HEK293 (cell line): ENCODE results near the gene PTGES3L.

Experiments
- GFI1B ChIP-seq: fragments of 450-650 bp; formaldehyde crosslinking; IDR thresholded peaks from 2 replicates; pipeline ENCODE4 v1.5.1; 2016; ENCODE audit warnings: missing biosample characterization, missing genetic modification characterization
- HOXA7 ChIP-seq: sonication (generic); formaldehyde crosslinking; IDR thresholded peaks from 2 replicates; pipeline ENCODE4 v1.8.1; 2022; ENCODE audit warnings: missing genetic modification reagents, borderline replicate concordance
- KLF16 ChIP-seq: fragments of 450-650 bp; formaldehyde crosslinking; IDR thresholded peaks from 2 replicates; pipeline ENCODE4 v1.5.1; 2017; ENCODE audit warnings: missing biosample characterization, missing genetic modification characterization
- MZF1 ChIP-seq: fragments of 450-650 bp; formaldehyde crosslinking; IDR thresholded peaks from 2 replicates; pipeline ENCODE4 v1.5.1; 2017; ENCODE audit warnings: missing biosample characterization, missing genetic modification characterization, borderline replicate concordance
- TCF7L2 ChIP-seq: IDR thresholded peaks from 2 replicates; pipeline ENCODE4 v1.6.1; 2011; ENCODE audit warnings: low read depth, mild to moderate bottlenecking, inconsistent platforms, low read length, moderate library complexity, borderline replicate concordance
- TRIM28 ChIP-seq: IDR thresholded peaks from 2 replicates; pipeline ENCODE4 v1.6.1; 2011; ENCODE audit warnings: low read length, control low read depth, borderline replicate concordance
- ZBTB1 ChIP-seq: fragments of 450-650 bp; formaldehyde crosslinking; IDR thresholded peaks from 2 replicates; pipeline ENCODE4 v1.5.1; 2016; ENCODE audit warnings: missing biosample characterization, missing genetic modification characterization
- ZFP69B ChIP-seq: fragments of 450-650 bp; formaldehyde crosslinking; IDR thresholded peaks from 2 replicates; pipeline ENCODE4 v1.5.1; 2016; ENCODE audit warnings: missing biosample characterization, missing genetic modification characterization
- ZNF175 ChIP-seq: fragments of 450-650 bp; formaldehyde crosslinking; IDR thresholded peaks from 2 replicates; pipeline ENCODE4 v1.5.1; 2016; ENCODE audit warnings: missing biosample characterization, missing genetic modification characterization
- ZNF214 ChIP-seq: fragments of 450-650 bp; formaldehyde crosslinking; IDR thresholded peaks from 2 replicates; pipeline ENCODE4 v1.5.1; 2017; ENCODE audit warnings: missing biosample characterization, mild to moderate bottlenecking, missing genetic modification characterization, borderline replicate concordance
- ZNF335 ChIP-seq: fragments of 450-650 bp; formaldehyde crosslinking; conservative IDR thresholded peaks from 2 replicates; pipeline ENCODE4 v1.5.1; 2016; ENCODE audit warnings: missing biosample characterization, missing genetic modification characterization
- ZNF548 ChIP-seq: fragments of 450-650 bp; formaldehyde crosslinking; IDR thresholded peaks from 2 replicates; pipeline ENCODE4 v1.5.1; 2016; ENCODE audit warnings: missing biosample characterization, missing genetic modification characterization
- ZNF561 ChIP-seq: fragments of 450-650 bp; IDR thresholded peaks from 2 replicates; pipeline ENCODE4 v1.5.1; 2018; ENCODE audit warnings: missing biosample characterization, missing genetic modification characterization, borderline replicate concordance
- ZNF629 ChIP-seq: fragments of 450-650 bp; formaldehyde crosslinking; IDR thresholded peaks from 2 replicates; pipeline ENCODE4 v1.5.1; 2017; ENCODE audit warnings: missing biosample characterization, missing genetic modification characterization
- ZNF660 ChIP-seq: fragments of 450-650 bp; IDR thresholded peaks from 2 replicates; pipeline ENCODE4 v1.5.1; 2018; ENCODE audit warnings: missing biosample characterization, mild to moderate bottlenecking, missing genetic modification characterization
- ZNF785 ChIP-seq: fragments of 450-650 bp; formaldehyde crosslinking; IDR thresholded peaks from 2 replicates; pipeline ENCODE4 v1.5.1; 2016; ENCODE audit warnings: missing biosample characterization, missing genetic modification characterization
- ZNF837 ChIP-seq: fragments of 450-650 bp; formaldehyde crosslinking; IDR thresholded peaks from 2 replicates; pipeline ENCODE4 v1.5.1; 2016; ENCODE audit warnings: missing biosample characterization, missing genetic modification characterization
- TF ChIP-seq, protein P1 (sequence below): fragments of 450-650 bp; formaldehyde crosslinking; IDR thresholded peaks from 2 replicates; pipeline ENCODE4 v1.5.1; 2017; ENCODE audit warnings: missing biosample characterization, missing genetic modification characterization
- TF ChIP-seq, protein P2 (sequence below): fragments of 450-650 bp; formaldehyde crosslinking; IDR thresholded peaks from 2 replicates; pipeline ENCODE4 v1.5.1; 2016; ENCODE audit warnings: missing biosample characterization, missing genetic modification characterization, borderline replicate concordance
- TF ChIP-seq, protein P3 (sequence below): fragments of 450-650 bp; formaldehyde crosslinking; IDR thresholded peaks from 2 replicates; pipeline ENCODE4 v1.5.1; 2017; ENCODE audit warnings: missing biosample characterization, missing genetic modification characterization
- TF ChIP-seq, protein P4 (sequence below): fragments of 450-650 bp; IDR thresholded peaks from 2 replicates; pipeline ENCODE4 v1.5.1; 2018; ENCODE audit warnings: missing biosample characterization, missing genetic modification characterization
- TF ChIP-seq, protein P5 (sequence below): fragments of 450-650 bp; formaldehyde crosslinking; IDR thresholded peaks from 2 replicates; pipeline ENCODE4 v1.5.1; 2016; ENCODE audit warnings: missing biosample characterization, missing genetic modification characterization
- TF ChIP-seq, protein P6 (sequence below): fragments of 450-650 bp; formaldehyde crosslinking; IDR thresholded peaks from 2 replicates; pipeline ENCODE4 v1.5.1; 2016; ENCODE audit warnings: missing biosample characterization, missing genetic modification characterization

Gene PTGES3L

DNA sequence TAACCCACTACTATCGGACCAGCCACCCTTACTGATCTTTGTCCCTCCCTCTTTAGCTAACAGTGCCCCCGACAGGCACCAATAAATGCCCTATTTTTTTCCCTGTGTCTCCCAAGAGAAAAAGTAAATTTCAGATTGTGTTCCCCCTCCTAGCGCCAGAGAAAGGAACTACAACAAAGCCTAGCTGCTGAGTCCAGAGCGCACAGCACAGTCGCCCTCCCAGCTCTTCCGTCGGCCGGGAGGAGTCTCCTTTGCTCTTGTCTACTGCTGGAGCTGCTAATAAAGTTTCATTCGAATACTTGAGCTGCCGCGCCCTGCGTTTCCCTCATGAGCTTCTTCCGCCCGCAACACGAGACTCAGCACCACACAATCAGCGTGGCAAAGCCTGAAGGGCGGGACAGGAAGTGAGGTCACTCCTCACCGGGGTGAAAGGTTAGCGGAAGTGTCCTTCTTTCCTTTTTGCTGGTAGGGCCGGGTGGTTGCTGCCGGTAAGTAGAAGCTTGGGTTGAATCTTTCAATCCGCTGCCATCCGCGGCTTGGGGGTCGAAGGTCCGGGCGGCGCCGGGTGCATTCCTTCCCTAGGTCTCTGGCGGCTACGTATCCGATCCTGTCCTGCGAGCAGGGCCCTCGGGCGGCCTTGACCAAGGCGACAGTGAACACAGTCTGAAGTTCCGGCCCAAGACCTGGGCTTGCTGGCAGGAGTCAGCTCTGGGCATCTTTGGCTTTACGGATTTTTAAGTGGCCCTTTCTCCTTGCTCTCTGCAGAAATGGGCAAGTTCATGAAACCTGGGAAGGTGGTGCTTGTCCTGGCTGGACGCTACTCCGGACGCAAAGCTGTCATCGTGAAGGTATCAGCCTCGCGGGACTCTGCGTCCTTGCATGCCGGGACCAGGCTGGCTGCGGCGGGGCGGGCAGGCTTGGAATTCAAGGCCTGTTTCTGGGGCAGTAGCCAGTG lies 18.4 kb upstream of the PTGES3L start, which contains the start of gene RPL27 (continued):
- TF ChIP-seq, protein P1, sequence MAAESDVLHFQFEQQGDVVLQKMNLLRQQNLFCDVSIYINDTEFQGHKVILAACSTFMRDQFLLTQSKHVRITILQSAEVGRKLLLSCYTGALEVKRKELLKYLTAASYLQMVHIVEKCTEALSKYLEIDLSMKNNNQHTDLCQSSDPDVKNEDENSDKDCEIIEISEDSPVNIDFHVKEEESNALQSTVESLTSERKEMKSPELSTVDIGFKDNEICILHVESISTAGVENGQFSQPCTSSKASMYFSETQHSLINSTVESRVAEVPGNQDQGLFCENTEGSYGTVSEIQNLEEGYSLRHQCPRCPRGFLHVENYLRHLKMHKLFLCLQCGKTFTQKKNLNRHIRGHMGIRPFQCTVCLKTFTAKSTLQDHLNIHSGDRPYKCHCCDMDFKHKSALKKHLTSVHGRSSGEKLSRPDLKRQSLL = peak; percentile 98
- TF ChIP-seq, protein P2, sequence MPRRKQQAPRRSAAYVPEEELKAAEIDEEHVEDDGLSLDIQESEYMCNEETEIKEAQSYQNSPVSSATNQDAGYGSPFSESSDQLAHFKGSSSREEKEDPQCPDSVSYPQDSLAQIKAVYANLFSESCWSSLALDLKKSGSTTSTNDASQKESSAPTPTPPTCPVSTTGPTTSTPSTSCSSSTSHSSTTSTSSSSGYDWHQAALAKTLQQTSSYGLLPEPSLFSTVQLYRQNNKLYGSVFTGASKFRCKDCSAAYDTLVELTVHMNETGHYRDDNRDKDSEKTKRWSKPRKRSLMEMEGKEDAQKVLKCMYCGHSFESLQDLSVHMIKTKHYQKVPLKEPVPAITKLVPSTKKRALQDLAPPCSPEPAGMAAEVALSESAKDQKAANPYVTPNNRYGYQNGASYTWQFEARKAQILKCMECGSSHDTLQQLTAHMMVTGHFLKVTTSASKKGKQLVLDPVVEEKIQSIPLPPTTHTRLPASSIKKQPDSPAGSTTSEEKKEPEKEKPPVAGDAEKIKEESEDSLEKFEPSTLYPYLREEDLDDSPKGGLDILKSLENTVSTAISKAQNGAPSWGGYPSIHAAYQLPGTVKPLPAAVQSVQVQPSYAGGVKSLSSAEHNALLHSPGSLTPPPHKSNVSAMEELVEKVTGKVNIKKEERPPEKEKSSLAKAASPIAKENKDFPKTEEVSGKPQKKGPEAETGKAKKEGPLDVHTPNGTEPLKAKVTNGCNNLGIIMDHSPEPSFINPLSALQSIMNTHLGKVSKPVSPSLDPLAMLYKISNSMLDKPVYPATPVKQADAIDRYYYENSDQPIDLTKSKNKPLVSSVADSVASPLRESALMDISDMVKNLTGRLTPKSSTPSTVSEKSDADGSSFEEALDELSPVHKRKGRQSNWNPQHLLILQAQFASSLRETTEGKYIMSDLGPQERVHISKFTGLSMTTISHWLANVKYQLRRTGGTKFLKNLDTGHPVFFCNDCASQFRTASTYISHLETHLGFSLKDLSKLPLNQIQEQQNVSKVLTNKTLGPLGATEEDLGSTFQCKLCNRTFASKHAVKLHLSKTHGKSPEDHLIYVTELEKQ = peak; percentile 87
- TF ChIP-seq ZNF660 (tag by site-specific recombination) (peak; percentile 99), ZNF837 (tag by site-specific recombination) (no peak), TCF7L2 (no peak; the same call in 1 of the 2 replicates), ZNF785 (tag by site-specific recombination) (no peak), MZF1 (tag by site-specific recombination) (no peak), TRIM28 (peak; percentile 97), ZFP69B (peak; percentile 92), ZNF561 (tag by site-specific recombination) (peak; percentile 100), HOXA7 (no peak), ZNF214 (tag by site-specific recombination) (no peak), KLF16 (tag by site-specific recombination) (peak; percentile 99), ZNF335 (tag by site-specific recombination) (peak; percentile 68), ZNF175 (tag by site-specific recombination) (no peak), ZNF629 (tag by site-specific recombination) (peak; percentile 98), ZBTB1 (no peak), GFI1B (tag by site-specific recombination) (no peak; the same call in 1 of the 2 replicates), ZNF548 (tag by site-specific recombination) (no peak)
- TF ChIP-seq, protein P3, sequence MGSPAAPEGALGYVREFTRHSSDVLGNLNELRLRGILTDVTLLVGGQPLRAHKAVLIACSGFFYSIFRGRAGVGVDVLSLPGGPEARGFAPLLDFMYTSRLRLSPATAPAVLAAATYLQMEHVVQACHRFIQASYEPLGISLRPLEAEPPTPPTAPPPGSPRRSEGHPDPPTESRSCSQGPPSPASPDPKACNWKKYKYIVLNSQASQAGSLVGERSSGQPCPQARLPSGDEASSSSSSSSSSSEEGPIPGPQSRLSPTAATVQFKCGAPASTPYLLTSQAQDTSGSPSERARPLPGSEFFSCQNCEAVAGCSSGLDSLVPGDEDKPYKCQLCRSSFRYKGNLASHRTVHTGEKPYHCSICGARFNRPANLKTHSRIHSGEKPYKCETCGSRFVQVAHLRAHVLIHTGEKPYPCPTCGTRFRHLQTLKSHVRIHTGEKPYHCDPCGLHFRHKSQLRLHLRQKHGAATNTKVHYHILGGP (tag by site-specific recombination) = no peak
- TF ChIP-seq, protein P4, sequence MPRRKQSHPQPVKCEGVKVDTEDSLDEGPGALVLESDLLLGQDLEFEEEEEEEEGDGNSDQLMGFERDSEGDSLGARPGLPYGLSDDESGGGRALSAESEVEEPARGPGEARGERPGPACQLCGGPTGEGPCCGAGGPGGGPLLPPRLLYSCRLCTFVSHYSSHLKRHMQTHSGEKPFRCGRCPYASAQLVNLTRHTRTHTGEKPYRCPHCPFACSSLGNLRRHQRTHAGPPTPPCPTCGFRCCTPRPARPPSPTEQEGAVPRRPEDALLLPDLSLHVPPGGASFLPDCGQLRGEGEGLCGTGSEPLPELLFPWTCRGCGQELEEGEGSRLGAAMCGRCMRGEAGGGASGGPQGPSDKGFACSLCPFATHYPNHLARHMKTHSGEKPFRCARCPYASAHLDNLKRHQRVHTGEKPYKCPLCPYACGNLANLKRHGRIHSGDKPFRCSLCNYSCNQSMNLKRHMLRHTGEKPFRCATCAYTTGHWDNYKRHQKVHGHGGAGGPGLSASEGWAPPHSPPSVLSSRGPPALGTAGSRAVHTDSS = no peak
- TF ChIP-seq, protein P5, sequence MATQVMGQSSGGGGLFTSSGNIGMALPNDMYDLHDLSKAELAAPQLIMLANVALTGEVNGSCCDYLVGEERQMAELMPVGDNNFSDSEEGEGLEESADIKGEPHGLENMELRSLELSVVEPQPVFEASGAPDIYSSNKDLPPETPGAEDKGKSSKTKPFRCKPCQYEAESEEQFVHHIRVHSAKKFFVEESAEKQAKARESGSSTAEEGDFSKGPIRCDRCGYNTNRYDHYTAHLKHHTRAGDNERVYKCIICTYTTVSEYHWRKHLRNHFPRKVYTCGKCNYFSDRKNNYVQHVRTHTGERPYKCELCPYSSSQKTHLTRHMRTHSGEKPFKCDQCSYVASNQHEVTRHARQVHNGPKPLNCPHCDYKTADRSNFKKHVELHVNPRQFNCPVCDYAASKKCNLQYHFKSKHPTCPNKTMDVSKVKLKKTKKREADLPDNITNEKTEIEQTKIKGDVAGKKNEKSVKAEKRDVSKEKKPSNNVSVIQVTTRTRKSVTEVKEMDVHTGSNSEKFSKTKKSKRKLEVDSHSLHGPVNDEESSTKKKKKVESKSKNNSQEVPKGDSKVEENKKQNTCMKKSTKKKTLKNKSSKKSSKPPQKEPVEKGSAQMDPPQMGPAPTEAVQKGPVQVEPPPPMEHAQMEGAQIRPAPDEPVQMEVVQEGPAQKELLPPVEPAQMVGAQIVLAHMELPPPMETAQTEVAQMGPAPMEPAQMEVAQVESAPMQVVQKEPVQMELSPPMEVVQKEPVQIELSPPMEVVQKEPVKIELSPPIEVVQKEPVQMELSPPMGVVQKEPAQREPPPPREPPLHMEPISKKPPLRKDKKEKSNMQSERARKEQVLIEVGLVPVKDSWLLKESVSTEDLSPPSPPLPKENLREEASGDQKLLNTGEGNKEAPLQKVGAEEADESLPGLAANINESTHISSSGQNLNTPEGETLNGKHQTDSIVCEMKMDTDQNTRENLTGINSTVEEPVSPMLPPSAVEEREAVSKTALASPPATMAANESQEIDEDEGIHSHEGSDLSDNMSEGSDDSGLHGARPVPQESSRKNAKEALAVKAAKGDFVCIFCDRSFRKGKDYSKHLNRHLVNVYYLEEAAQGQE (tag by site-specific recombination) = no peak; the same call in 1 of the 2 replicates
- TF ChIP-seq, protein P6, sequence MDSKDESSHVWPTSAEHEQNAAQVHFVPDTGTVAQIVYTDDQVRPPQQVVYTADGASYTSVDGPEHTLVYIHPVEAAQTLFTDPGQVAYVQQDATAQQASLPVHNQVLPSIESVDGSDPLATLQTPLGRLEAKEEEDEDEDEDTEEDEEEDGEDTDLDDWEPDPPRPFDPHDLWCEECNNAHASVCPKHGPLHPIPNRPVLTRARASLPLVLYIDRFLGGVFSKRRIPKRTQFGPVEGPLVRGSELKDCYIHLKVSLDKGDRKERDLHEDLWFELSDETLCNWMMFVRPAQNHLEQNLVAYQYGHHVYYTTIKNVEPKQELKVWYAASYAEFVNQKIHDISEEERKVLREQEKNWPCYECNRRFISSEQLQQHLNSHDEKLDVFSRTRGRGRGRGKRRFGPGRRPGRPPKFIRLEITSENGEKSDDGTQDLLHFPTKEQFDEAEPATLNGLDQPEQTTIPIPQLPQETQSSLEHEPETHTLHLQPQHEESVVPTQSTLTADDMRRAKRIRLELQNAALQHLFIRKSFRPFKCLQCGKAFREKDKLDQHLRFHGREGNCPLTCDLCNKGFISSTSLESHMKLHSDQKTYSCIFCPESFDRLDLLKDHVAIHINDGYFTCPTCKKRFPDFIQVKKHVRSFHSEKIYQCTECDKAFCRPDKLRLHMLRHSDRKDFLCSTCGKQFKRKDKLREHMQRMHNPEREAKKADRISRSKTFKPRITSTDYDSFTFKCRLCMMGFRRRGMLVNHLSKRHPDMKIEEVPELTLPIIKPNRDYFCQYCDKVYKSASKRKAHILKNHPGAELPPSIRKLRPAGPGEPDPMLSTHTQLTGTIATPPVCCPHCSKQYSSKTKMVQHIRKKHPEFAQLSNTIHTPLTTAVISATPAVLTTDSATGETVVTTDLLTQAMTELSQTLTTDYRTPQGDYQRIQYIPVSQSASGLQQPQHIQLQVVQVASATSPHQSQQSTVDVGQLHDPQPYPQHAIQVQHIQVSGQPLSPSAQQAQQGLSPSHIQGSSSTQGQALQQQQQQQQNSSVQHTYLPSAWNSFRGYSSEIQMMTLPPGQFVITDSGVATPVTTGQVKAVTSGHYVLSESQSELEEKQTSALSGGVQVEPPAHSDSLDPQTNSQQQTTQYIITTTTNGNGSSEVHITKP (tag by site-specific recombination) = peak; percentile 89
